Astrocyte of the cerebellum (primary cell): ENCODE measurements around the gene PKP1.

Source experiments
- DNase-seq: peaks from one replicate; pipeline ENCODE4 v3.0.0-alpha.2; 2011; ENCODE audit warnings: low read depth
- H3K4me3 ChIP-seq: 2 replicates; pipeline ENCODE4 v1.5.1; 2011; ENCODE audit warnings: mild to moderate bottlenecking, low read depth, low read length, moderate library complexity
- CTCF ChIP-seq: IDR thresholded peaks from 2 replicates; pipeline ENCODE4 v1.5.1; 2012; ENCODE audit warnings: low read length, low read depth, moderate library complexity, mild to moderate bottlenecking; ENCODE audit errors: missing control alignments
- in situ Hi-C: cut with HindIII; loops from 2 replicates; pipeline ENCODE4 v1.10.0; 2017; ENCODE audit warnings: low sequenced_read_pairs

PKP1 gene

DNA sequence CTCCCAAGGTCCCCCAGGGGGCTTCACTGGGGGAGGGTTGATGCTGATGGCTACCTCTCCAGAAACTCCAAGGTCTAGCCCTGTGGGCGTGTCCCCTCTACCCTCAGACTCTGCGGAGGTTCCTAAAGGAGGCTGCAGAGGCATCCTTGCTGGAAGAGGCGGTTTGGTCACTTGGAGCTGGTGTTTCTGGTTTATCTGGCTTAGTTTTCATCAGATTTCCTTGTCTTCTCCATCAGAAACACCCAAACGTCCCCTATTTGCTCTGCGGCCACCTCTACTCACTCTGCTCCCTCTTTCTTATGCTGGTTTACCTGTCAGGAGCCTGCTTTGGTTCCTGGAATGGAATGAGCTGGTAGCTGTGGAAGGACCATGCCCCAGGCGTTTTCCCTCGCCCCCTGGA is 2.5 kb downstream of the PKP1 start:
- TF ChIP-seq CTCF = no peak
- no peak for DNase-seq
- H3K4me3 ChIP-seq = no peak overlapping the region
- in situ Hi-C loops = no loop called here

DNA sequence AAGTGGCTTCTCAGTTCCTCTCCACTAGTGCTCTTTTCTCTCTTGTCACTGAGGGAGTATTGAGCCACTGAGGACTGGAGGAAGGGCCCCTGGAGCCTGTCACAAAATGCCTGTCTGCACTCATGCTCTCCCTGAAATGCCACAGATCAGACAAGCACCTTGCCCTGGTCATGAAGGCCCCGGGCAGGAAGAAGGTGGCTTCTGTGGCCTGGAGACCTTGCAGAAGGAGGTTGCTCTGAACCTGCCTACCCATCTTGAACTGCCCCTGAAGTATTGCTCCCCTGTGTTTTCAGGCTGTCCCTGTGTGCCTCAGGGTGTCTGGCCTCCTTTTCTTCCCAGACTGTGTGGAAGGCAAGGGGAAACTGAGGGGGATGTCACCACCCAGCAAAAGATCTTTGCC is 3.1 kb downstream of the PKP1 start:
- in situ Hi-C loops = no loop called here
- no peak overlapping the region for H3K4me3 ChIP-seq
- DNase-seq = no peak
- no peak for TF ChIP-seq CTCF

DNA sequence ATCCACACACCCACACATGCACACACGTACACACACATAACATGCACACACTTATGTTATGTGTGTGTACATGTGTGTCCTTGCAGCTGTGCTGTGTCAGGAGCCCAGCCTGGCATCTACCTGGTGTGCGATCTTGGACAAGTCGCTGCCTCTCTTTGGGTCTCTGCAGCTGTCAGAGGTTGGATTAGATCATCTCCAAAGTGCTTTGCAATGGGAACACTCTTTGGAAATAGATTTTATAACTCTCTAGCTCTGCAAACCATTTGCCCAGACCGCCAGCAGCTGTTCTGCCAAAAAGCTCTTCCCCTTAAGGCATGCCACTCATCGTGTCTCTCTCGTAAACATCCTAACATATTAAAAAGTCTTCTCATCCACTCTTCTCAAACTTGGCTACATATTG is 4.7 kb downstream of the PKP1 start:
- in situ Hi-C loops = no loop called here
- no peak for DNase-seq
- H3K4me3 ChIP-seq = no peak overlapping the region

GRCh38 chr1:201288765-201289164 is 5.5 kb downstream of the PKP1 start:
- no peak for DNase-seq
- in situ Hi-C loops = no loop called here
- H3K4me3 ChIP-seq = no peak overlapping the region
- no peak for TF ChIP-seq CTCF

More for the DNA sequence above, 4.7 kb downstream of the PKP1 start:
- no peak for TF ChIP-seq CTCF

- no peak overlapping the region for H3K4me3 ChIP-seq
- no peak for TF ChIP-seq CTCF
- DNase-seq = no peak
- in situ Hi-C loops = no loop called here
These were observed 7.2 kb downstream of the PKP1 start for GRCh38 chr1:201290551-201290950.

DNA sequence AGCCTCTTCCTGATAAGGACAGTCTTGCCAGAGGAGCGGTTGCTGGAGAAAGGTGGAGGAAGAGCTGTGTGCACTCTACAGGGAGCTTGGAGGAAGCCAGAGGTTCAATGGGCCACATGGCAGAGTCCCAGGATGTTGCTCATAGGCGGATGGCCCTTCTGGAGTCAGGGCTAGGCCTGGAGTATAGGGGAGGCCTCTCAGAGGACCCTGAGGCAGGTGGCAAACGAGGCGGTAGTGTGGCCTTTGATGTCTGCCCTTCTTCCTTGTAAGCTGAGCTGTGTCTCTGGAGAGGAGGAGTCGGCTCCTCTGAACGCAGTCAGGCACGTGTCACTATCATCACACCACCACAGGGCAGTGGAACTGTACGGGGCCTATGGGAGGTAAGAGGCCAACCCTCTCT is 8.6 kb downstream of the PKP1 start:
- in situ Hi-C loops = no loop called here
- no peak overlapping the region for H3K4me3 ChIP-seq
- no peak for DNase-seq
- no peak for TF ChIP-seq CTCF

- TF ChIP-seq CTCF = no peak
- H3K4me3 ChIP-seq = no peak overlapping the region
- DNase-seq = no peak
- in situ Hi-C loops = no loop called here
These were observed 11.6 kb downstream of the PKP1 start for GRCh38 chr1:201294876-201295275.
